Spleen (tissue), 11 donors: ENCODE data around the gene SH3RF3. TPM values are rescaled to one million over a fixed set of nuclear protein-coding genes. Genes with fewer than 3 reads are reported as not detected.
A peak's percentile ranks its signal among the peaks of the same experiment; 100 is the strongest.

Experiments
- DNase-seq: peaks from one replicate; pipeline ENCODE4 v3.0.0-alpha.2; 2020
- H3K27ac ChIP-seq, 8 donors: fragments of 200-600 bp; sonication (generic) in 7 of 8; 1 replicate in 4 of 8; 2 replicates in 4 of 8; pipeline versions ENCODE4 v1.5.0 to v1.8.0; 2016 to 2021; ENCODE audit warnings: inconsistent platforms in 4 of 8, mild to moderate bottlenecking in 4 of 8, moderate library complexity in 1 of 8
- H3K27me3 ChIP-seq, 7 donors: fragments of 200-600 bp; sonication (generic) in 6 of 7; replicated peaks in 1 of 7; 1 replicate in 4 of 7; 2 replicates in 3 of 7; pipeline versions ENCODE4 v1.5.0 to v1.8.0; 2016 to 2021; ENCODE audit warnings: inconsistent platforms in 3 of 7, mild to moderate bottlenecking in 1 of 7
- H3K36me3 ChIP-seq, 6 donors: fragments of 200-600 bp; sonication (generic) in 5 of 6; 1 replicate in 4 of 6; 2 replicates in 2 of 6; pipeline versions ENCODE4 v1.5.0 to v1.8.0; 2016 to 2021; ENCODE audit warnings: inconsistent platforms in 2 of 6
- H3K4me1 ChIP-seq, 6 donors: fragments of 200-600 bp; sonication (generic) in 5 of 6; 1 replicate in 3 of 6; 2 replicates in 3 of 6; pipeline versions ENCODE4 v1.5.0 to v1.8.0; 2016 to 2021; ENCODE audit warnings: inconsistent platforms in 3 of 6
- H3K4me3 ChIP-seq, 8 donors: fragments of 200-600 bp; sonication (generic) in 7 of 8; 1 replicate in 4 of 8; 2 replicates in 4 of 8; pipeline versions ENCODE4 v1.5.0 to v1.8.0; 2016 to 2021; ENCODE audit warnings: inconsistent platforms in 4 of 8, mild to moderate bottlenecking in 4 of 8, moderate library complexity in 2 of 8
- H3K9me3 ChIP-seq, 8 donors: fragments of 200-600 bp; sonication (generic) in 7 of 8; 1 replicate in 4 of 8; 2 replicates in 4 of 8; pipeline versions ENCODE4 v1.5.0 to v1.8.0; 2016 to 2021; ENCODE audit warnings: inconsistent platforms in 4 of 8
- POLR2A ChIP-seq, 3 donors: fragments of 450-650 bp; IDR thresholded peaks; one replicate each; pipeline ENCODE4 v1.5.1; 2017; ENCODE audit warnings: antibody characterized with exemption in 3 of 3, mild to moderate bottlenecking in 1 of 3
- POLR2AphosphoS5 ChIP-seq, 3 donors: sonication (generic); formaldehyde crosslinking; IDR thresholded peaks; one replicate each; pipeline ENCODE4 v1.5.1; 2017; ENCODE audit warnings: antibody characterized with exemption in 3 of 3
- WGBS, 5 donors: extraction: QIAGEN DNeasy Blood & Tissue Kit in 3 of 5; methylation state at CpG; one replicate each; pipeline versions ENCODE4 v1.1.5 to v1.1.7; 2013 to 2018; 5-methylcytosine and 5-hydroxymethylcytosine counted together
- intact Hi-C: fragments of 100-400 bp; cut with DNase I; formaldehyde crosslinking; loops from one replicate; pipeline ENCODE4 v1.15.0; 2023; ENCODE audit warnings: low total_unique reads
- polyA plus RNA-seq, 3 donors: library from polyadenylated mRNA; stranded (reverse); fragments of 200-250 nt; gene quantifications; one replicate each; pipeline ENCODE4 v1.2.1, GENCODE V29; 2013
- total RNA-seq, 7 donors: library from RNA; depleted of rRNA in 3 of 7; stranded (reverse); fragments of >200 nt in 3 of 7; fragmentation: NEBNext Ultra II Directional in 4 of 7; extraction: Animal tissue kit (Norgen Biotek cat#: 25700) in 4 of 7; gene quantifications; one replicate each; pipeline versions ENCODE4 v1.1.0 to v1.2.1, GENCODE V29; 2016 to 2021
- TF ChIP-seq, protein P1 (sequence below), 11 experiments: fragments of 200-600 bp in 7 of 11; fragments of 450-650 bp in 4 of 11; sonication (generic) in 4 of 11; IDR thresholded peaks in 8 of 11; conservative IDR thresholded peaks in 3 of 11; 1 replicate in 7 of 11; 2 replicates in 4 of 11; pipeline versions ENCODE4 v1.4.0 to v1.8.0; 2016 to 2021; ENCODE audit warnings: antibody characterized with exemption in 11 of 11, inconsistent platforms in 4 of 11, mild to moderate bottlenecking in 1 of 11
- donor health status: healthy with polysubstance abuse.
- donor health status: DM: no; HTN: no; CAD: no; lungs with moderate emphysema.
- donor health status: DM: no; HTN: no; CAD: no.
- donor health status: Bipolar disorder and iron deficiency.
- donor health status: healthy.
- donor health status: DM: no; HTN: no; CAD: no.
- donor health status: DM: yes; HTN: yes; CAD: no.

Gene SH3RF3
- total and polyA plus RNA-seq, 10 donors: 1.3 to 7.6 (median 4.7) TPM

DNA sequence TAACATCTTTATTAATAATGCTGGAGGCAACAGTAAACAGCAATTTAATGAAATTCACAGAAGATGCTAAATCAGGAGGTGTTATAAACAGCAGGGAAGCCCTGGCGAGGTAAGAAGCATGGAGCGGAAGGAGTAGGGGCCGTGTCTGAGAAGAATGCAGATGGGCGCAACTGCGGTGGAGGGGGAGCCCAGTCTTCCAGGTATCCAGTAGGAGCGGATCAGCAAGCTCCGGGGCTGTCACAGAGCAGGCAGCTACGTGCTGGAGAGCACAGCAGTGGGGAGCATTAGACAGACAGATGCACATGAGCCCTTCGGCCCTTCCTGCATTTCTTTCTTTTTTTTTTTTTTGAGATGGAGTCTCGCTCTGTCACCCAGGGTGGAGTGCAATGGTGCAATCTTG, 82.3 kb downstream of the SH3RF3 start:
- Histone ChIP-seq H3K4me1 (peaks cover 15 to 74% (median 35%) of the 10 kb centered on the region in 6 donors), H3K4me3 (no peak overlapping the region), H3K27me3 (peaks cover 0 to 45% (median 0%) of the 10 kb centered on the region in 7 donors), H3K9me3 (no peaks in the 10 kb centered on the region), H3K27ac (no peak overlapping the region), H3K36me3 (no peaks in the 10 kb centered on the region)
- no peak for TF ChIP-seq POLR2A (IDR thresholded peaks at IDR 0.05)
- TF ChIP-seq, protein P1, sequence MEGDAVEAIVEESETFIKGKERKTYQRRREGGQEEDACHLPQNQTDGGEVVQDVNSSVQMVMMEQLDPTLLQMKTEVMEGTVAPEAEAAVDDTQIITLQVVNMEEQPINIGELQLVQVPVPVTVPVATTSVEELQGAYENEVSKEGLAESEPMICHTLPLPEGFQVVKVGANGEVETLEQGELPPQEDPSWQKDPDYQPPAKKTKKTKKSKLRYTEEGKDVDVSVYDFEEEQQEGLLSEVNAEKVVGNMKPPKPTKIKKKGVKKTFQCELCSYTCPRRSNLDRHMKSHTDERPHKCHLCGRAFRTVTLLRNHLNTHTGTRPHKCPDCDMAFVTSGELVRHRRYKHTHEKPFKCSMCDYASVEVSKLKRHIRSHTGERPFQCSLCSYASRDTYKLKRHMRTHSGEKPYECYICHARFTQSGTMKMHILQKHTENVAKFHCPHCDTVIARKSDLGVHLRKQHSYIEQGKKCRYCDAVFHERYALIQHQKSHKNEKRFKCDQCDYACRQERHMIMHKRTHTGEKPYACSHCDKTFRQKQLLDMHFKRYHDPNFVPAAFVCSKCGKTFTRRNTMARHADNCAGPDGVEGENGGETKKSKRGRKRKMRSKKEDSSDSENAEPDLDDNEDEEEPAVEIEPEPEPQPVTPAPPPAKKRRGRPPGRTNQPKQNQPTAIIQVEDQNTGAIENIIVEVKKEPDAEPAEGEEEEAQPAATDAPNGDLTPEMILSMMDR (IDR thresholded peaks at IDR 0.05 in 8 of 11, conservative IDR thresholded peaks at IDR 0.05 in 3 of 11): no peak
- no peak for TF ChIP-seq POLR2AphosphoS5 (IDR thresholded peaks at IDR 0.05)
- no peak for DNase-seq
- WGBS, 5 donors: 76 to 84% (median 84%) methylated on average over 9 to 10 of the region's 10 CpGs
- intact Hi-C loops: no loop called here

DNA sequence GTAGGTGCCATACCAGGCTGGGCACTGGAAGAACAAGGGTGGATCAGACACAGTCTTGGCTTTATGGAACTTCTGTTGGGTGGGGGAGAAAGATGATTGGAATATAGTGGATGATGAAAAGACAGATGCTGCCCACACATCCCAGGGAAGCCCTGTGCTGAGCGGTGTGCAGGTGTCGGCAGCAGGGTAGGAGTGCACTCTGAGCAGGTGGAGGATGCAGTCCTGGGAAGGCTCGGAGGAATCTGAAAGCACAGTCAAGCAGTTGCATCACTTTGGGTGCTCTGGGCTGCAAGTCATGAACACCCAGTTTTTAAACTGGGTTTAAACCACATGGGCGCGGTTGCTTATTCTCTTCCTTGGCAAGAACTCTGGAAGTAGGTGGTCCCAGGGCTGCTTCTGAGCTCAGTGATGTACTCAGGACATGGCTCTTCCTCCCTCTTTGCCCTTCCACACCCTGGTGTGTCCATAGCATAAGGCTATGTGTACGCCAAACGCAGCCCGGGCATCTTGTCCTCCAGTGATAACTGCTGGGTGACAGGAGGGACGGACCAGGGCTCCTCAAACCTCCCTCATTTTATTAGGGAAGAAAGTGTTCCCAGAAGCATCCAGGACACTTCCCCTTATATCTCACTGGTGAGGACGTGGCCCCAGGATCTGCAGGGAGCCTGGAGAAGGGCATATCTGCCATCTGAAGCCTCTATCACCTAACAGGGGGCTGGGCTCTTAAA, 84.0 kb downstream of the SH3RF3 start:
- Histone ChIP-seq H3K27ac (peak overlapping the region in 6 of 8 donors; percentile 43 to 76 (median 63)), H3K9me3 (no peaks in the 10 kb centered on the region), H3K4me3 (peak overlapping the region in 1 of 8 donors; percentile 36), H3K4me1 (peaks cover 19 to 91% (median 49%) of the 10 kb centered on the region in 6 donors), H3K36me3 (no peaks in the 10 kb centered on the region), H3K27me3 (peaks cover 0 to 62% (median 0%) of the 10 kb centered on the region in 7 donors)
- TF ChIP-seq, protein P1 (IDR thresholded peaks at IDR 0.05 in 8 of 11, conservative IDR thresholded peaks at IDR 0.05 in 3 of 11): no peak
- no peak for TF ChIP-seq POLR2A (IDR thresholded peaks at IDR 0.05)
- TF ChIP-seq POLR2AphosphoS5 (IDR thresholded peaks at IDR 0.05): no peak
- 84 to 92% (median 91%) methylated on average over 9 to 10 of the region's 10 CpGs for WGBS, 5 donors
- DNase-seq: no peak
- intact Hi-C loops: no loop called here

DNA sequence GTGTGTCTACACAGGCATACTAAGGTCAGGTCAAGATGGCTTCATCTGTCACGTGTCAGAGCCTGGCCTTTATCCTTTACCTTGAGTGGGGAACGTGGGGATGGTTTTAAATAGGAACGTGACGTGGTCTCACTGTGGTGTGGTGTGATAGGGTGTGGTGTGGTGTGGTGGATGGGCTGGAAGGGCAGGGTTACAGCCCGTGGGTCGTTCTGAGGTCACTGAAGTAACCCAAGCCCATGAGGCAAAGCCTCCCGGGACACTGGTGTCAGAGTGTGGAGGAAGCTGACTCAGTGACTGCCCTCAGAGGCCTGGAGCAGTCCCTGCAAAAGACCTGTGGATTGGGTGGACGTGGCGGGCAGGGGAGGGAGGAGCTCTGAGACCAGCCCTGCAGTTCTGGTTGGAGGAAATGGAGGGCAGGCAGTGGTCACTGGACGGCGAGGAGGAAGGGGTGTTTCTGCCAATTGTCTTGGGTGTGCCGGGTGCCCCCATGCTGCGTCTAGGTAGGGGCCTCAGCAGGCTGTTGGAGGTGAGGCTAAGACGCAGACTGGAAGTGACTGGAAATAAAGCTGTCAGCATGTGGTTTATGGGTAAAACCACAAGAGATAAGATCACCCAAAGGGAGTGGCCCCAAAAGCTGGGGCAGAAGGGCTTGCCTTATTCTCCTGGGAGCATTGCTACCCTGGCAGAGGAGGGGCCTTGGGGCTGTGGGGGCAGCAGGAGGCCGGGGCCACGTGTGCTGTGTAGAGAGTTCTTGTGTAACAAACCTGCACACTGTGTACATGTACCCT, 84.8 kb downstream of the SH3RF3 start:
- no peak for DNase-seq

More for the DNA sequence above, 84.8 kb downstream of the SH3RF3 start:
- Histone ChIP-seq H3K27ac (peak overlapping the region in 6 of 8 donors; percentile 43 to 76 (median 63)), H3K4me1 (peaks cover 19 to 98% (median 55%) of the 10 kb centered on the region in 6 donors), H3K9me3 (no peaks in the 10 kb centered on the region), H3K27me3 (peaks cover 0 to 68% (median 0%) of the 10 kb centered on the region in 7 donors), H3K4me3 (peak overlapping the region in 1 of 8 donors; percentile 36), H3K36me3 (no peaks in the 10 kb centered on the region)
- 14 to 44% (median 24%) methylated on average over 13 to 16 of the region's 16 CpGs for WGBS, 5 donors
- peak; percentile 5 to 49 (median 47) for TF ChIP-seq POLR2AphosphoS5 (IDR thresholded peaks at IDR 0.05)
- TF ChIP-seq, protein P1 (IDR thresholded peaks at IDR 0.05 in 8 of 11, conservative IDR thresholded peaks at IDR 0.05 in 3 of 11): no peak
- intact Hi-C loops: no loop called here
